Brain microvascular endothelial cell (primary cell): Measurements from ENCODE around the gene BAG3.

Experiments used
- DNase-seq: peaks from one replicate; pipeline ENCODE4 v3.0.0-alpha.2; 2020
- H3K27ac ChIP-seq: fragments of 250-450 bp; sonication (Bioruptor Pico); 2 replicates; pipeline ENCODE4 v1.5.1; 2020; ENCODE audit warnings: mild to moderate bottlenecking, moderate library complexity
- H3K27me3 ChIP-seq: fragments of 250-450 bp; sonication (Bioruptor Pico); replicated peaks from 2 replicates; pipeline ENCODE4 v1.5.1; 2020; ENCODE audit warnings: mild to moderate bottlenecking
- H3K36me3 ChIP-seq: fragments of 250-450 bp; sonication (Bioruptor Pico); replicated peaks from 2 replicates; pipeline ENCODE4 v1.5.1; 2020; ENCODE audit warnings: mild to moderate bottlenecking
- H3K4me3 ChIP-seq: 2 replicates; pipeline ENCODE4 v1.5.1; 2011; ENCODE audit warnings: low read depth, mild to moderate bottlenecking, control low read depth, low read length, moderate library complexity
- in situ Hi-C: cut with HindIII; loops from 2 replicates; pipeline ENCODE4 v1.10.0; 2017; ENCODE audit warnings: low sequenced_read_pairs, low pct_ligation_motif_present
- TF ChIP-seq, protein P1 (sequence below): IDR thresholded peaks from 2 replicates; pipeline ENCODE4 v1.5.1; 2011; ENCODE audit warnings: low read depth, mild to moderate bottlenecking, moderate library complexity, low read length, control low read depth, inconsistent platforms; ENCODE audit errors: missing control alignments

The BAG3 gene

DNA sequence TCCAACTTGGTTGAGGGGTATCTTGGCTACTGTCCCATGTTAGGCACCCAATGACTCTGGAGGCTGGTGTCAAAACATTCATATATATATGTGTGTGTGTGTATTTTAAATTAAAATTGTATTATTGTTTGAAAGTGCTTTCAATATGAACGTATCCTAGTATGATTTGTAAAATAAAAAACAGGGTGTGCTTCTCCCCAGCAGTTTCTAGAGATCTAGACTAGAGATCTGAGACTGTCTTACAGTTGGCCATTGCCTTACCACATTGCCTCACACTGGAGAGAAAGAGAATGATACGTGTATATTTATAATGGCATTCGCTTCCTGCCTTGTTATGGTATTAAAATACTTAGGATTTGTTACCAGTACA is 1.2 kb downstream of the BAG3 start:
- peaks cover 3% of the 10 kb centered on the region for H3K36me3 ChIP-seq
- TF ChIP-seq, protein P1, sequence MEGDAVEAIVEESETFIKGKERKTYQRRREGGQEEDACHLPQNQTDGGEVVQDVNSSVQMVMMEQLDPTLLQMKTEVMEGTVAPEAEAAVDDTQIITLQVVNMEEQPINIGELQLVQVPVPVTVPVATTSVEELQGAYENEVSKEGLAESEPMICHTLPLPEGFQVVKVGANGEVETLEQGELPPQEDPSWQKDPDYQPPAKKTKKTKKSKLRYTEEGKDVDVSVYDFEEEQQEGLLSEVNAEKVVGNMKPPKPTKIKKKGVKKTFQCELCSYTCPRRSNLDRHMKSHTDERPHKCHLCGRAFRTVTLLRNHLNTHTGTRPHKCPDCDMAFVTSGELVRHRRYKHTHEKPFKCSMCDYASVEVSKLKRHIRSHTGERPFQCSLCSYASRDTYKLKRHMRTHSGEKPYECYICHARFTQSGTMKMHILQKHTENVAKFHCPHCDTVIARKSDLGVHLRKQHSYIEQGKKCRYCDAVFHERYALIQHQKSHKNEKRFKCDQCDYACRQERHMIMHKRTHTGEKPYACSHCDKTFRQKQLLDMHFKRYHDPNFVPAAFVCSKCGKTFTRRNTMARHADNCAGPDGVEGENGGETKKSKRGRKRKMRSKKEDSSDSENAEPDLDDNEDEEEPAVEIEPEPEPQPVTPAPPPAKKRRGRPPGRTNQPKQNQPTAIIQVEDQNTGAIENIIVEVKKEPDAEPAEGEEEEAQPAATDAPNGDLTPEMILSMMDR, result peak; percentile 50

GRCh38 chr10:119653209-119653608 is 2.0 kb downstream of the BAG3 start:
- Histone ChIP-seq H3K4me3 (peak overlapping the region; percentile 96), H3K36me3 (peaks cover 3% of the 10 kb centered on the region), H3K27ac (no peak overlapping the region), H3K27me3 (no peaks in the 10 kb centered on the region)
- no peak for DNase-seq
- in situ Hi-C loops, result no loop called here
- TF ChIP-seq, protein P1, result no peak

More for the DNA sequence above, 1.2 kb downstream of the BAG3 start:
- DNase-seq, result no peak
- H3K27me3 ChIP-seq, result no peaks in the 10 kb centered on the region
- peak overlapping the region; percentile 96 for H3K4me3 ChIP-seq
- in situ Hi-C loops, result no loop called here
- peak overlapping the region; percentile 67 for H3K27ac ChIP-seq

- in situ Hi-C loops, result no loop called here
- TF ChIP-seq, protein P1, result no peak
- peak overlapping the region; percentile 96 for H3K4me3 ChIP-seq
Observed at GRCh38 chr10:119653916-119654315, 2.7 kb downstream of the BAG3 start.

GRCh38 chr10:119654540-119654939 is 3.4 kb downstream of the BAG3 start:
- DNase-seq, result no peak
- in situ Hi-C loops, result no loop called here
- no peaks in the 10 kb centered on the region for H3K27me3 ChIP-seq
- no peak overlapping the region for H3K27ac ChIP-seq
- H3K4me3 ChIP-seq, result peak overlapping the region; percentile 17
- H3K36me3 ChIP-seq, result peaks cover 3% of the 10 kb centered on the region
- TF ChIP-seq, protein P1, result no peak

More at GRCh38 chr10:119653916-119654315, 2.7 kb downstream of the BAG3 start:
- H3K36me3 ChIP-seq, result peaks cover 3% of the 10 kb centered on the region
- no peak overlapping the region for H3K27ac ChIP-seq
- no peaks in the 10 kb centered on the region for H3K27me3 ChIP-seq
- DNase-seq, result no peak

GRCh38 chr10:119655566-119656001 is 4.4 kb downstream of the BAG3 start:
- TF ChIP-seq, protein P1, result no peak

GRCh38 chr10:119656760-119657159 is 5.6 kb downstream of the BAG3 start:
- H3K36me3 ChIP-seq, result peaks cover 3% of the 10 kb centered on the region
- DNase-seq, result no peak
- H3K4me3 ChIP-seq, result no peak overlapping the region
- peak overlapping the region; percentile 59 for H3K27ac ChIP-seq
- in situ Hi-C loops, result no loop called here
- no peaks in the 10 kb centered on the region for H3K27me3 ChIP-seq
- TF ChIP-seq, protein P1, result no peak

More at GRCh38 chr10:119655566-119656001, 4.4 kb downstream of the BAG3 start:
- Histone ChIP-seq H3K27me3 (no peaks in the 10 kb centered on the region), H3K27ac (peak overlapping the region; percentile 33), H3K4me3 (peak overlapping the region; percentile 26), H3K36me3 (peaks cover 3% of the 10 kb centered on the region)
- DNase-seq, result peak; percentile 84
- in situ Hi-C loops, result no loop called here
